ENCODE measurements around the gene SLC41A2.
"Not testable (repeated sequence)": the region's sequence is repeated elsewhere in the genome, so short reads cannot be mapped to it uniquely, and the experiment has no call there.

SLC41A2 gene

DNA sequence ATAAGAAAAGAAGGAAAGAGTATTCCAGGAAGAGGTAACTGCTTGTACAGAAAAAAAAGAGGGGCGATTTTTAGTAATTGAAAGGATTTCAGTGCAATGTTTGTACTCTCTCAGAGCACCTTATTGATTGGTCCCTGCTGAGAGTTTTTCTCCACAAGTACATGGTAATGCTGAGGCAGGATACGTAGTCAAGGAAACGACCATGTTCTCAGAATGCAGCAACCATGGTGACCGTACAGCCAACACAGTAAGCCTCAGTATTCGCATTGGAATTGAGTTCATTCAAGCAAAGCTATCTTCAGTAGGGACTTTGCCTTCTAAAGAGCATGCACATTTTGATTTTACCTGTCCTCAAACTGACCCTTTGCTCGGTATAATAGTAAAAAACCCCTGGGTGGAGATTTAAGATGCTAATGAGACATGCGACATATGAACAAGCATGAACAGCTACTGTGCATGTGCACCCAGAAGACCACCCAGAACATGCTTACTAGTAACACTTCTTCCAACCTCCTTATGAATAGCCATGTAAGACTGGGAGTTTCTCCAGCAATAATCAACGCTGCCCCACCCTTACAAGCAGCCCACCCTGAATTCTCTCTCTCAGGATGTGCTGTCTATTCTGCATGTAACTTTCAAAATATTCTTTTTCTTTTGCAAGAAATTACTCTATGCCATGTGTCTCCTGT lies 6.2 kb upstream of the SLC41A2 start:
- no peak for DNase-seq

DNA sequence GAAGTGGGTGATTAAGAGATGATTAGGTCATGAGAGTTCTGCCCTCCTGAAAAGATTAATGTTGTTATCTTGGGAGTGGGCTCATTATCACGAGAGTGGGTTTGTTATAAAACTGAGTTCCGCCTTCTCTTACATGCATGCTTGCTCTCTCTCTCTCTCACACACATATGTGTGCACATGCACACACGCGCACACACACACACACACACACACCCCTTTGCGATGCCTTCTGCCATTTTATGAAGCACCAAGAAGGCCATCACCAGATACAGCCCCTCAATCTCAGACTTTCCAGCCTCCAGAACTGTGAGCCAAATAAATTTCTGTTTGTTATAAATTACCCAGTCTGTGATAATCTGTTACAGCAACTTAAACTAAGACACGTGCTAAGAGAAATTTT lies 5.7 kb upstream of the SLC41A2 start:
- DNase-seq: no peak

DNA sequence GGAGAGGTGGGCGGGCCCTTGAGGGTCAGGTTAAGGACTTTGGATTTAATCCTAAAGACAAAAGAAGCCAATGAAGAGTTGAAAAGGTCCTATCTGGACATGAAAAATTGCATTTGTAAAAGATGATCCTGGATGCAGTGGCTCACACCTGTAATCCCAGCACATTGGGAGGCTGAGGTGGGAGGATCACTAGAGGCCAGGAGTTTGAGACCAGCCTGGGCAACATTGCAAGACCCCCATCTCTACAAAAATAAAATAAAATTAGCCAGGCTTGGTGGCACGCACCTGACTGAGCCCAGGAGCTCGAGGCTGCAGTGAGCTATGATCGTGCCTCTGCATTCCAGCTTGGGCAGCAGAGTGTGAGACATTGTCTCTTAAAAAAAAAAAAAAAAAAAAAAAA lies 2.4 kb upstream of the SLC41A2 start:
- no peak for DNase-seq

DNA sequence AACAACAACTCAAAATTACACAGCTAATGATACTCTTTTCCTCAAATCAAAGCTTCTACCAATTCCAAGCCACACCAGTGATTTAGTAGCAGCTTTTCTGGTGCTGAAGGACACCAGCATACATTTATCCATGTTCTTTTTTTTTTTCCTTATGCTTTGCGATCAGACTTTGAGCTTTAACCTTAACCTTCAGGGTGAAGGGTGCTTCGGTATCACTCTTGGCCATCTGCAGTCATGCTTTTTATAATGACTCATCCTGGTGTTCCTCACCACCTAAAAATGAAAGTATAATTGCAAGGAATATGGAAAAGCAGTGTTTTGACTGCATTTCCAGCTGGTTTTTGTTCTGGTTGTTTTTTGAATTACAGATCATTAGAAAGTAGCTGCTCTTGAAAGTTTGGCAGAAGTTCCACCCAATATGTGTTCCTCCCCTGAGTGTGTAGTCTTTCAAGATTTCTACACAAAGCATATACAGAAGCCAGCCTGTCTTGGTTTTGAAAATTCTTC lies 1.3 kb upstream of the SLC41A2 start:
- DNase-seq: no peak

DNA sequence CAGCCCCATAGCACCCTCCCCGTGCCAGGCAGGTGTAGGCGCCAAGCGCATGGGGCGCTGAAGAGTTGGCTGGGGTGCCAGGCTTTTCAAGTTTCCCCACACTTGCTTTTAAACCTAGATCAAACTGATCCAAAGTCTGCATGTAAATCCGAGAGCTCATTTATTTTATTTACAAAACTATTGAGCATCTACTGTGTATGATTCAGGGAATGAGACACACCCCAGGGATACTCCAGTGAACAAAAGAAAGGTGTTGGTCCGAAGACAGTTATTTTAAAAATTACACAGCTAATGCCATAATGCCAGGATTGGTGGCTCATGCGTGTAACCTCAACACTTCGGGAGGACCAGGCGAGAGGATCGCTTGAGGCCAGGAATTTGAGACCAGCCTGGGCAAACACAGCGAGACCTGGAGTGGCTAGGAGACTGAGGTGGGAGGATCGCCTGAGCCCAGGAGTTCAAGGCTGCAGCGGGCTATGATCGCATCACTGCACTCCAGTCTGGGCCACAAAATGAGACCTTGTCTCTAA lies 780 bp upstream of the SLC41A2 start:
- no peak for DNase-seq

DNA sequence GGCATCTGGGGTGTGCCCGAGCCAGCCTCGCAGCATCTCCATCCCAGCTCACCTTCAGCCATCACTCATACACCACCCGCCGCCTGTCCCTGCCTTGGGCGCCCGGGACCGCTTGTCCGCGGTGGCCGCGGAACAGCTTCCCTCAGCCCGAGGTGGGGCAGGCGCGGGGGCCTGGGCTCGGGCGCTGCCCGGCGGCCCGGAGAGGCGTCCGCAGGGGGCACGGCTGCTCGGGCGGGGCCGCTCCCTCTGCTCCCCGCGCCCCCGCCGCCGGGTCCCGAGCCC lies 430 bp downstream of the SLC41A2 start:
- DNase-seq: peak; percentile 20

DNA sequence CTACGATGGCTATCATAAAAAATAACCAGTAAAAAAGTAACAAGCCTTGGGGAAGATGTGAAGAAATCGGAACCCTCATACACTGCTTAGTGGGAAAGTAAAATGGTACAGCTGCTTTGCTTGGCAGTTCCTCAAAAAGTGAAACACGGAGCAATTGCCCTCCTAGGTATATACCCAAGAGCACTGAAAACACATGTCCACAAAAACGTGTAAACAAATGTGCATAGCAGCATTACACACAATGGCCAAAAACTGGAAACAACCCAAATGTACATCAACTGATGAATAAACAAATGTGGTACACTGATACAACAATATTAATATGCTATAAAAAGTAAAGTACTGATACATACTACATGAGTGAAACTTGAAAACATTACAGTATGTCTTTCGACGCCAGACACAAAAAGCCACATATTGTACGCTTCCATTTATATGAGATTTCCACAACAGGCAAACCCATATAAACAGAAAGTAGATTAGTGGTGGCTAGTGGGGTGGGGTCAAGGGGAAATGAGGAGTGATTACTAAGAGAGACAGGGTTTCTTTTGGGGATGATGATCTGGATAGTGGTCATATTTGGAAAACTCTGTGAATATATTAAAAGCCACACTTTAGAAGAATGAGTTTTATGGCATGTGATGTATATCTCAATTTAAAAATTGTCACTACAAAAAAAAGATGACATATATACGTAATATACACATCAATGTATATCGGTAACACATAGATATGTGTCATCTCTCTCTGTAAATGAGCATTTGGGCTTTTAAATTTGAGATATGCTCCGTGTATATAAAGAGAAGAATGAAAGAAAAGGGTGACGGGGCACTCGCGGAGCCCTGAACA lies 996 bp downstream of the SLC41A2 start:
- DNase-seq: no peak

DNA sequence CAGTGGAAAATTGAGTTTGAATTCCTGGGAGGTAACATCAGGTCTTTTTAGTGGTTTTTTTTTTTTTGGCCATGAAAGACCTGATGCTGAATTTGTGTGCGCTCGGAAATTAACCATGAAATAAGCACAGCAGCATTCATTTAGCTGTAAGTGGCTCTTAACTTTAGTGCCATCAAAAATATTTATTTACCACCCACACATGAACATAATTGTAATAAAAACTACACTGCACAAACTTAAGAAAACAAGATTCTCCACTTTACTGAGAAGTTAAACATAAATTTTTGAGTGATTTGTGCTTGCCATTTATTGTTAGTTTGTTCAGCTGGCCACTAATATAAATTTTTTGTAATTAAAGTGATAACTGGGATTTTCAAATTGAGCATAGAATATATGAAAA lies 2.4 kb downstream of the SLC41A2 start:
- no peak for DNase-seq

DNA sequence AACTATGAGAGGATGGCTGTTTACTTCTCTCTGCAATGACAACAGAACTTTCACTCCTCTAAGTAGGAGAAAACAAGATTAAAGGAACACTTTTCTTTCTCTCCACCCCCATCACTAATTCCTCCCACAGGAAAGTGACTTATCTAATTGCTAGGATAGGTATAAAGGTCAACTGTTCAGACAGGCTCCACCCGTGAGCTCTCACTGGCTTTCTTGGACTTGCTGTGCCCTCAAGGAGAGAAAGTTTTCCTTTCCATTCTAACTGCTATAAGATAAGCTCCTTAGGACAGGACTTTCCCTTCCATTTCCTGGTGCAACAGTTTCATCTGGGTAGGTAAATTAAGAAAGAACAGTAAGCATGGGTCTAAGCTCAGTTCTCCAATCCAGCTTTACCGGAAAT lies 4.8 kb downstream of the SLC41A2 start:
- no peak for DNase-seq

DNA sequence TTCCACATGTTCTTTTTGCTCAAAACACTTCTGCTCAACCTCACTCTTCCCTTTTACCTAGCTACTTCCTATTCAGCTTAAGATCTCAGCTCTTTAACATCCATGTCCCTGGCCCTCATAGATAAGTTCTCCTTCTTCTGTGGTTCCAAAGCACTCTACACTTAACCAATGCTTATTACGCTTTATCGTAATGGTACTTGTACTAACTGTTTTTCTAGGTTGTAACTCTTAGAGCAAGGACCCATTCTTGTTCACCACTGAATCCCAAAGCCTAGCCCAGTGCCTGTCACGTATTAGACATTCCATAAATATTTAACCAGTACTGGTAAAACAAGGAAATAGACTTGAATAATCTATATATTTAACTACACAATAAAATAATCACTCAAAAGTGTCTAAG lies 5.3 kb downstream of the SLC41A2 start:
- DNase-seq: no peak

DNA sequence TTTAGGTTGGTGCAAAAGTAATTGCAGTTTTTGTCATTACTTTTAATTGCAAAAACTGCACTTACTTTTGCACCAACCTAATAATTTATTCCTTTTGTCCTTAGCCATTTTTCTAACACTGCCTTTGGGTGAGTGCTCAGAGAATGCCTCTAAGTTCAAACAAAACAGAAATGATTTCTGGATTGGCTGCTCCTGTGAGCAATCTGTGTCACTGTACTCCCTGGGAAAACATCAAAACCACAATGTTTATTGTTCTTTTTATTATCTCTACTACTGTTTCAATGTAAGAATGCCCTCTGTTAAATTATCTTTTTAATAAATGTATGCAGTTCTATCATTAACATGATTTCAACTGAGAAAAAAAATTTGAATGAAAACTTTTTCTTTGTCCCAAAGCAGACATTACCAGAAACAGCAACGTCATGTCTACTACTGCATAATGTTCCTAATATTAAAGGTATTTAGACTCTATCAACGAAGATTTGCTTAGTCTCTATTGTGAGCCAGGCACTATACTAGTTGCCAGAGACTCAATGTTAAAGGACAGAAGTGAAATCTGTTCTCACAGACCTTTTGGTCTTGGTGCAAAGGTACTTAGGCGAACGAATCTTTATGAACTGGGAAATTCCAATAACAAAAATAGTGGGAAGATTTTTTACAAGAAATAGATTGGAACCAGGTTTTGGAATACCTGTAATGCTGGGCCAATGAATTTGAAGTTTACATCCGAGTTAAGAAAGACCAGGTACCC lies 6.2 kb downstream of the SLC41A2 start:
- no peak for DNase-seq

DNA sequence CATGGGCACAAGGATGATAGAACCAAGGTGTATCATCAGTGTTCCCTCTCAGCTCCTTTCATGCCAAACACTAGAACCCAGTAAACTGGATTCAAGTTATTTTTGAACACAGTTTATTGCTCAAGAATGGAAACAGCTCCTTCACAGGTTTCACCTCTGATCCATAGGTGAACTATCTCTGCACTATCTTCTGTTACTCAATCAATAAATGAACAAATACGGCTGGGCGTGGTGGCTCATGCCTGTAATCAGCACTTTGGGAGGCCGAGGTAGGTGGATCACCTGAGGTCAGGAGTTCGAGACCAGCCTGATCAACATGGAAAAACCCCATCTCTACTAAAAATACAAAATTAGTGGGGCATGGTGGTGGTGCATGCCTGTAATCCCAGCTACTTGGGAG lies 9.4 kb downstream of the SLC41A2 start:
- not testable (repeated sequence) for DNase-seq

DNA sequence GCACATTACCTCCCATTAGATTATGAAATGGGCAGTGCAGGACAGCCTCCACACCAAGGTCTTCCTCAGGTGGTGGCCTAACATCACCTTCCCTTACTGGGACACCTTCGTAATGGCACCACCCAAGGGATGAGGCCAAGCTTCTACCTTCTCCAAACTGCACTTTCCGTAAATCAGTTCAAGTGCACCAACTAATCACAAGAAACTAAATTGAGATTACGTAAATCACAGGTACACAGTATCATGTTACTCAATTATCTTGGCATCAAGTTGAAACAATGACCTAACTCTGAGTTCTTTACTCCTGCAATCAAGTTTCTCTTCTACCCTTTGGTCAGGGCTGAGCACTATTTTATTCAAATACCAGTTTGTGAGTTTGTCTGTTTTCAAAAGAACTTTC lies 13.8 kb downstream of the SLC41A2 start:
- DNase-seq: no peak

DNA sequence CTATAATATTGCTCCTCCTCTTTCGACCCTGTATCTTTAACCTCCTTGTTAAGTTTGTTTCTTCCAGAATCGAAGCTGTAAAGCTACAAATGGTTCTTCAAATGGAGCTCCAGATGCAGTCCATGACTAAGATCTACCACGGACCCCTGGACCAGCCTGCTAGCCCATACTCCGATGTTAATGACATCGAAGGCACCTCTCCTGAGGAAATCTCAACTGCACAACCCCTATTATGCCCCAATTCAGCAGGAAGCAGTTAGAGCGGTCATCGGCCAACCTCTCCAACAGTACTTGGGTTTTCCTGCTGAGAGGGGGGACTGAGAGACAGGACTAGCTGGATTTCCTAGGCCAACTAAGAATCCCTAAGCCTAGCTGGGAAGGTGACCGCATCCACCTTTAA lies 14.7 kb downstream of the SLC41A2 start:
- not testable (repeated sequence) for DNase-seq

DNA sequence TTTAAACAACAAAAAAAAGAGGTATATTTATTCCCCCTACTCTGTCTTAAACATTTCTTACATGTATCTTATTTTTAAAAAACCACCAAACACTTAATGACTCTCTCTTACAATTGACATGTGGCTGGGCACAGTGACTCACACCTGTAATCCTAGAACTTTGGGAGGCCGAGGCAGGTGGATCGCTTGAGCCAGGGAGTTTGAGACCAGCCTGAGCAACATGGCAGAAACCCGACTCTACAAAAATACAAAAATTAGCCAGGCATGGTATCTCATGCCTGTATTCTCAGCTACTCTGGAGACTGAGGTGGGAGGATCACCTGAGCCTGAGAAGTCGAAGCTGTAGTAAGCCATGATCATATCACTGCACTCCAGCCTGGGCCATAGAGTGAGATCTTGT lies 16.0 kb downstream of the SLC41A2 start:
- DNase-seq: no peak

DNA sequence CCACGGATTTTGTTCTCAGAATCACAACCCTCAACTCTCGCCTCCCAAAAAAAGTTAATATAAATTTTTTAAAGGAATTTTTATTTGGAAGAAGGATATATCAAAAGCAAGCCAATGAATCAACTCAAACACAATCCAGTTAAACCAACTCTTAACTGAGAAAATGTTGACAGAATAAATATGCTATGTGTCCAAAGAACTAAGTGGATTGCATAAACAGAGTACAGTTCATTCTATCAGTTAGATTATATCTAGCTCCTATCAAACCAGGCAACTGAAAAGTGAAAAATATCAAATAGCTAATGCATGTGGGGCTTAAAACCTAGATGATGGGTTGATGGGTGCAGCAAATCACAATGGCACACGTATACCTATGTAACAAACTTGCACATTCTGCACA lies 16.6 kb downstream of the SLC41A2 start:
- no peak for DNase-seq

DNA sequence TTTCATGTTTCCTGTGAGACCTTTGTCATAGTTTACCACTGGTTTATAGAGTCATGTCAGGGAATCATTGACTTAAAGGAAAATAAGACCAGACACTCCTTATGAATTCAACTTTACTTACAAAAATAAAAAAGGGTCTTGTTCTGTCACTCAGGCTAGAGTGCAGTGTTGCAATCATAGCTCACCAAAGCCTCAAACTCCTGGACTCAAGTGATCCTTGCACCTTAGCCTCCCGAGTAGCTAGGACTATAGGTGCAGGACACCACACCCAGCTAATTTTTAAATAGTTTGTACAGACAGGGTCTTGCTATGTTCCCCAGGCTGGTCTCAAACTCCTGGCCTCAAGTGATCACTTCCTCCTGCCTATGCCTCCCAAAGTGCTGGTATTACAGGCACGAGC lies 19.0 kb downstream of the SLC41A2 start:
- no peak for DNase-seq

DNA sequence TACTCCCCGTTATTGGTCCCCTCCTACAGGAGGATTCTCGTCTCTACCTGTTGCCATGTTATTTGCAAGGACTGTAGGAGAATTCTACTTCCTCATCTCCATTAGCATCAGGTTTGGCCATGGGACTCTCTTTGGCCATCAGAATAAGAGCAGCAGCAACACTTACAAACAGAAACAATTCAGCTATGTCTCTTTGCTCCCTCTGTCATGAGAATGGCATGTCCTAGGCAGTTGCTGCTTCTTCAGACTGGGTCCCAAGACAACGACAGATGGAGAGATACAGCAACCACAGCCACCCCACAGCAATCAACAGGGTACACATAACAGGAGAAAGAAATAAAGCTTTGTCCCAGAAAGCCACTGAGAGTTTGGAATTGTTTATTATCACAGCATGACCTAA lies 19.7 kb downstream of the SLC41A2 start:
- DNase-seq: no peak

DNA sequence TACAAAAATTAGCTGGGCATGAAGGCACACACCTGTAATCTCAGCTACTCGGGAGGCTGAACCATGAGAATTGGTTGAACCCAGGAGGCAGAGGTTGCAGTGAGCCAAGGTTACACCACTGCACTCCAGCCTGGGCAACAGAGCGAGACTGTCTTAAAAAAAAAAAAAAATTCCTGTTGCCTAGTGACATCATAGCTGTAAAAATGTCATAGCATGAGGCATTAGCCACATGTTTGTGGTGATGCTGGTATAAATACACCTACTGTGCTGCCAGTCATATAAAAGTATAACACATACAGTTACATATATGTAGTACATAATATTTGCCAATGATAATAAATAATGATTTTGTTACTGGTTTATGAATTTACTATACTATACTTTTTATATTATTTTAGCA lies 22.2 kb downstream of the SLC41A2 start:
- no peak for DNase-seq

DNA sequence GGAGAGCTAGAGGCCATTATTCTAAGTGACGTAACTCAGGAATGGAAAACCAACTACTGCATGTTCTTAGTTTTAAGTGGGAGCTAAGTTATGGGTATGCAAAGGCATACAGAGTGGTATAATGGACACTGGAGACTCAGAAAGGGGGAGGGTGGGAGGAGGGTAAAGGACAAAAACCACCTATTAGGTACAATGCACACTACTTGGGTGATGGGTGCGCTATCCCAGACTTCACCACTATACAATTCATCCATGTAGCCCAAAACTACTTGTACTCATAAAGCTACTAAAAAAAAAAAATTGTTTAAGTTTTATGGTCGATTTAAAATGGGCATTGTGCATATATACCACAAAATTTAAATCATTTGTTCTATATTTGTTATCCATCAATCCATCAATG lies 24.3 kb downstream of the SLC41A2 start:
- DNase-seq: no peak

DNA sequence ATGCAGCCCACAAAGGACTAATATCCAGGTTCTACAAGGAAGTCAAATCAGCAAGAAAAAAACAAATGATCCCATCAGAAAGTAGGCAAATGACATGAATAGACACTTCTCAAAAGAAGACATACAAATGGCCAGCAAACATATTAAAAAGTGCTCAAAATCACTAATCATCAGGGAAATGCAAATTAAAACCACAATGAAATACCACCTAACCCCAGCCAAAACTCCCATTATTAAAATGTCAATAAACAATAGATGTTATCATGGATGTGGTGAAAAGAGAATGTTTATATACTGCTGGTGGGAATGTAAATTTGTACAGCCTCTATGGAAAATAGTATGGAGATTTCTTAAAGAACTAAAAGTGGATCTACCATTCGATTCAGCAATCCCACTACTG lies 25.0 kb downstream of the SLC41A2 start:
- DNase-seq: no peak

DNA sequence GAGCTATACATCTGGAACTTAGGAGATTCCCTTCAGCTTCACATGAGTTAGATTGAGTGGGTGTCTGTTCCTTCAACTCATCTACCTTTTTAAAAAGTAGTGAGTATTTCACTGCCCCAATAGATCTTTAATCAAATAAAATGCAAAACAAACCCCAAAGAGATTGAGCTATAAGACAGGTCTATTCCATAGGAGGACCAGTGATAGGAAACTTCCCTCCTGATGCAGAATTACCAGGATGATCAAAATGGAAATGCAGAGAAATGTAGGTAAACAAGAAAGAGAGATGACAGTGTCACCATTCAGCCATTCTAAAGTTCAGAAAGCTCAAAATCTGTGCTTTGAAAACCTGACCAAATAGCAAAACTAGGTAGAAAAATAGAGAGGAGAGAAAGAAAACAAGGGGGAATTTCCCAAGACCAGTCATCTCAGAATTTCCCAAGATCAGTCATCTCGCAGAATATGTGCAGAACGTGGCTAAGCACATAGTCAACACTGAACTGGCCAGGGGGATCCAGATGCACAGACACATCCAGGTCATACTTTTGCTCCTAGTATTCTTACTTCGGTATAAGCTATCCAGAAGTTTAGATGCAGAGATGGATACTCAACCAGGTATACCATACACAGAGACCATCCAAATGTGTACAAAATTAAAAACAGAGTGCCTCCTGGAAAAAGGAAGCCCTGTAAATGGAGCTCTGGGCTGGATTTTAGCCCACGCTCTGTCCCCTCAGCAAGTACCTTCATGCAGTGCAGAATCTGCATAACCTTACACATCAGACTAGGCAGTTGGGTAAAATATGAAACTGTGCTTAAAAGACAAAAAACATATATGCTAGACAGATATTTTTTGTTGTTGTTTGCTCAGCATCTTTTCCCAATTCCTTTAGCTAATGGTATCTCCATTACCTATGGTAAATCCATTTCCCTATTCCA lies 27.4 kb downstream of the SLC41A2 start:
- DNase-seq: no peak

DNA sequence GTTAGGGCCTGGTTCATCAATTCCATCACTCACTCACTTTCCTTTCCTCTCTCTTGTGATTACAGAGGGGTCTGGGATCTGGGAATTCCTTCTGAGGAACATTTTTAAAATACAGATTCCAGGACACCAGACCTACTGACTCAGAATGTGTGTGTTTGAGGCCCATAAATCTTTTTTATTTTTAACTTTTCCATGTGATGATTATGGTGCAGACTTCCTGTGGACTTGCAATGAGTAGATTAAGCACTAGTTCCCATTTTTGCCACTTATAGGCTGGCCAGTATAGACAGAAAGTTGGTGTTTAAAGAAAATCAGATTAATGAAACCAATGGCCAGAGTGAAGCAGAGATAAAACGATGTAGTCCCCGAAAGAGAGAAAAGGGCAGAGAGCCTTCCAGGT lies 28.1 kb downstream of the SLC41A2 start:
- no peak for DNase-seq
